Pancreas (tissue), 10 donors: ENCODE data around the gene AGFG1. TPM values are rescaled to one million over a fixed set of nuclear protein-coding genes. Genes with fewer than 3 reads are reported as not detected.

Source experiments
- ATAC-seq, 4 donors: fragments of 200-7000 bp; cut with Tn5 transposase; one replicate each; pipeline versions ENCODE4 v1.8.0 to v1.9.1; 2020; ENCODE audit warnings: mild to moderate bottlenecking in 4 of 4, moderate library complexity in 4 of 4
- DNase-seq, 6 donors: peaks; one replicate each; pipeline ENCODE4 v3.0.0-alpha.2; 2020
- FAIRE-seq: peaks from 2 replicates; lab custom pipeline; 2012; peaks lifted over from hg19 to GRCh38; lab: Jason Lieb, UNC
- H3K27ac ChIP-seq, 4 donors: fragments of 200-600 bp; sonication (generic); 1 replicate in 3 of 4; 2 replicates in 1 of 4; pipeline versions ENCODE4 v1.5.0 to v1.8.0; 2020
- H3K27me3 ChIP-seq, 4 donors: fragments of 200-600 bp; one replicate each; pipeline ENCODE4 v1.8.0; 2021
- H3K36me3 ChIP-seq, 3 donors: fragments of 200-600 bp; sonication (generic) in 1 of 3; one replicate each; pipeline versions ENCODE4 v1.5.0 to v1.8.0; 2020 to 2021
- H3K4me1 ChIP-seq, 3 donors: fragments of 200-600 bp; one replicate each; pipeline ENCODE4 v1.8.0; 2021
- H3K4me3 ChIP-seq, 4 donors: fragments of 200-600 bp; sonication (generic) in 2 of 4; one replicate each; pipeline versions ENCODE4 v1.5.0 to v1.8.0; 2020 to 2021
- H3K9me3 ChIP-seq, 4 donors: fragments of 200-600 bp; one replicate each; pipeline ENCODE4 v1.8.0; 2021
- WGBS, 2 donors: extraction: QIAGEN DNeasy Blood & Tissue Kit; methylation state at CpG; one replicate each; pipeline ENCODE4 v1.1.7; 2013; 5-methylcytosine and 5-hydroxymethylcytosine counted together
- intact Hi-C, 3 donors: fragments of 100-400 bp; cut with DNase I; formaldehyde crosslinking; loops; one replicate each; pipeline versions ENCODE4 v1.11.1 to v1.14.2; 2022
- polyA plus RNA-seq, 2 donors: library from polyadenylated mRNA; stranded (reverse); fragments of 200-250 nt; gene quantifications; one replicate each; pipeline ENCODE4 v1.2.3, GENCODE V29; 2013
- total RNA-seq, 6 donors: library from RNA; stranded (reverse); fragmentation: NEBNext Ultra II Directional in 4 of 6; extraction: Animal tissue kit (Norgen Biotek cat#: 25700) in 4 of 6; gene quantifications; one replicate each; pipeline versions ENCODE4 v1.2.1 to v1.2.4, GENCODE V29; 2021 to 2023
- TF ChIP-seq, protein P1 (sequence below), 4 donors: fragments of 200-600 bp; sonication (generic) in 3 of 4; IDR thresholded peaks; one replicate each; pipeline versions ENCODE4 v1.5.0 to v1.8.0; 2021; ENCODE audit warnings: antibody characterized with exemption in 4 of 4
- donor health status: healthy with polysubstance abuse.
- donor health status: DM: no; HTN: no; CAD: no; lungs with moderate emphysema.
- donor health status: DM: no; HTN: no; CAD: no.
- donor health status: control.
- donor health status: control.
- donor health status: Bipolar disorder and iron deficiency.
- donor health status: DM: yes; HTN: yes; CAD: no.
- donor health status: DM: no; HTN: no; CAD: no.
- donor health status: DM: no; HTN: no; CAD: no.
- donor health status: DM: yes; HTN: yes; CAD: no.

Gene AGFG1
- total and polyA plus RNA-seq, 8 donors, result 9.0 to 39.7 (median 25.9) TPM

DNA sequence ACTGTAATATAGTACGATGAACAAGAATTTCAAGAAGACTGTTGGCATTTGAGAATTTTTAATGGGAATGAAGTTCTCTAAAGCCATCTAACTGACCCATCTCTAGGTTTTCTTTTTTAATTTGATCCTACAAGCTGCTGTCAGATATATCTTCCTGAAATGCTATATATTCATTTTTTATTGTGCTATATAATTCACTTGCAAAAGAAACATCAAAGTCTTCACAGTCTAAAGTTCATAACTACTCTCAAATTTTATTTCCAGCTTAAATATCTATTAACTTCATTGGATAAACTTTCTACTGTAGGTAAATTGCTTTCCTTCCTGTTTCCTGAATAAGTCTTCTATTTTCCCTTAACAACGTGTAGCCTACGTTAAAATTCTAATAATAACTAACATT is 130.4 kb downstream of the AGFG1 start:
- no peak for ATAC-seq
- H3K36me3 ChIP-seq, result no peaks in the 10 kb centered on the region
- no peaks in the 10 kb centered on the region for H3K4me1 ChIP-seq
- TF ChIP-seq, protein P1, sequence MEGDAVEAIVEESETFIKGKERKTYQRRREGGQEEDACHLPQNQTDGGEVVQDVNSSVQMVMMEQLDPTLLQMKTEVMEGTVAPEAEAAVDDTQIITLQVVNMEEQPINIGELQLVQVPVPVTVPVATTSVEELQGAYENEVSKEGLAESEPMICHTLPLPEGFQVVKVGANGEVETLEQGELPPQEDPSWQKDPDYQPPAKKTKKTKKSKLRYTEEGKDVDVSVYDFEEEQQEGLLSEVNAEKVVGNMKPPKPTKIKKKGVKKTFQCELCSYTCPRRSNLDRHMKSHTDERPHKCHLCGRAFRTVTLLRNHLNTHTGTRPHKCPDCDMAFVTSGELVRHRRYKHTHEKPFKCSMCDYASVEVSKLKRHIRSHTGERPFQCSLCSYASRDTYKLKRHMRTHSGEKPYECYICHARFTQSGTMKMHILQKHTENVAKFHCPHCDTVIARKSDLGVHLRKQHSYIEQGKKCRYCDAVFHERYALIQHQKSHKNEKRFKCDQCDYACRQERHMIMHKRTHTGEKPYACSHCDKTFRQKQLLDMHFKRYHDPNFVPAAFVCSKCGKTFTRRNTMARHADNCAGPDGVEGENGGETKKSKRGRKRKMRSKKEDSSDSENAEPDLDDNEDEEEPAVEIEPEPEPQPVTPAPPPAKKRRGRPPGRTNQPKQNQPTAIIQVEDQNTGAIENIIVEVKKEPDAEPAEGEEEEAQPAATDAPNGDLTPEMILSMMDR (IDR thresholded peaks at IDR 0.05), result no peak
- no peak overlapping the region for H3K4me3 ChIP-seq
- no peaks in the 10 kb centered on the region for H3K9me3 ChIP-seq
- no peak for DNase-seq
- 64 to 80% methylated on average over 3 of the region's 3 CpGs for WGBS, 2 donors
- H3K27ac ChIP-seq, result no peak overlapping the region
- FAIRE-seq, result no peak
- intact Hi-C loops, result no loop called here
- H3K27me3 ChIP-seq, result no peaks in the 10 kb centered on the region

DNA sequence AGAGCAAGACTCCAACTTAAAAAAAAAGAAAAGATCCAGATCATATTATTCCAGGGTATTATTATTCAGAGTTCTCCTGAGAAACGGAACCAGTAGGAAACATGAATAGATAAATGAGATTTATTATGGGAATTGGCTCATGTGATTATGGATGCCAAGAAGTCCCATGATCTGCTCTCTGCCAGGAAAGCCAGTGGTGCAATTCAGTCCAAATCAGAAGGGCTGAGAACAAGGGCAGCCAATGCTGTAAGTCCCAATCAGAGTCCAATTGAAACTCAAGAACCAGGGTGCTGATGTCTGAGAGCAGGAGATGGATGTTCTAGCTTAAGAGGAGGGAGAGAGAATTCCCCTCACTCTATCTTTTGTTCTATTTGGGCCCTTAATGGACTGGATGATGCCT is 134.5 kb downstream of the AGFG1 start:
- H3K4me1 ChIP-seq, result no peaks in the 10 kb centered on the region
- peak in 1 of 4 donors; percentile 25 for ATAC-seq
- H3K4me3 ChIP-seq, result no peak overlapping the region
- no peak for FAIRE-seq
- H3K27ac ChIP-seq, result no peak overlapping the region
- WGBS, 2 donors, result 76 to 90% methylated on average over 1 of the region's 1 CpG
- intact Hi-C loops, result no loop called here
- no peak for DNase-seq
- H3K27me3 ChIP-seq, result no peaks in the 10 kb centered on the region
- H3K36me3 ChIP-seq, result no peaks in the 10 kb centered on the region
- TF ChIP-seq, protein P1 (IDR thresholded peaks at IDR 0.05), result no peak
- H3K9me3 ChIP-seq, result no peaks in the 10 kb centered on the region

DNA sequence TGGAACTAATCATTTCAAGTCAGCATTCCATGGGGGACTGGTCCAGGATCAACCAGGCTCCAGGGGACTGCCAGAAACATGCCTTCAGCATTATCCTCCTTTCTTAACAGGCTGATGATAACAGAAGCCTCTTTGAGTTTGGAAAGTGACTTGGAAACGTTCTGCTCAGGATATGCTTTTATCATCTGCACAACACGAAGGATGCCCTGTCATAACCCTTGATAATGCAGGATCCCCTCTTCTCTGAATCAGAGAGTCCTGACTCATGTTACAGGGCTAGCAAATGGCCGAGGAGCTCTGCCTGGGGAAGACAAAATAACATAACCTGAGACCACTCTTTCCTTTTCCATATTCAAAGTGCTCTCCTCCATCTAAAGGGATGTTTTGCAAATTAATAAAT is 136.0 kb downstream of the AGFG1 start:
- H3K9me3 ChIP-seq, result no peaks in the 10 kb centered on the region
- H3K27ac ChIP-seq, result no peak overlapping the region
- no peaks in the 10 kb centered on the region for H3K27me3 ChIP-seq
- WGBS, 2 donors, result 49 to 54% methylated on average over 3 of the region's 3 CpGs
- ATAC-seq (no peak), FAIRE-seq (no peak), DNase-seq (no peak)
- intact Hi-C loops, result no loop called here
- H3K4me3 ChIP-seq, result no peak overlapping the region
- no peaks in the 10 kb centered on the region for H3K36me3 ChIP-seq
- no peaks in the 10 kb centered on the region for H3K4me1 ChIP-seq
- TF ChIP-seq, protein P1 (IDR thresholded peaks at IDR 0.05), result no peak

DNA sequence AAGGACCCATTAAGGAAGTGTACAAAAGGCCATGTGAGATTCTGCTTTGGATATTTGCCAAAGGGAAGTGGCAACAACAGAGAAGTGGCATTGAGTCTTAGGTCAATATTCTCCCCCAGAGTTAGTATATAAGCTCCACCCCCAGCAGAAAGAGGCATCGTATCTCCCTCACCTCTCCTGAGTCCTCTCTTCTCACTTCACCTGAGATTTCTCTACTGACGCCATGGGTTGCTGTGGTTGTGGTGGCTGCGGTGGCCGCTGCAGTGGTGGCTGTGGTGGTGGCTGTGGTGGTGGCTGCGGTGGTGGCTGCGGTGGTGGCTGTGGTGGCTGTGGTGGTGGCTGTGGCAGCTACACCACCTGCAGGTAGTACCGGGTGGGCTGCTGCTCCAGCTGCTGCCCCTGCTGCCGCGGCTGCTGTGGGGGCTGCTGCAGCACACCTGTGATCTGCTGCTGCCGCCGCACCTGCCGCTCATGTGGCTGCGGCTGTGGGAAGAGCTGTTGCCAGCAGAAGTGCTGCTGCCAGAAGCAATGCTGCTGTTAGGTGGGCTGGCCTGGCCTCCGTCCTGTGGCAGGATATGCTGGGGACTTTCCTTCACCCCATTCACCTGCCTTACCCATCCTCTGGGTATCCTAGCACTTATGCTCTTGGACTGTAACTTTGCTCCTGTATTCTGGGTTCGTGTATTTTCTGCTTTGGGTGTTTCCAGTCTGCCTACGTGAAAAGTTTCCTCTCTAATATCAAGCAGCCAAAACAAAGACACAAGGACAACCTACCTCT is 136.8 kb downstream of the AGFG1 start:
- no peak overlapping the region for H3K27ac ChIP-seq
- WGBS, 2 donors, result 62 to 71% methylated on average over 13 to 16 of the region's 16 CpGs
- H3K36me3 ChIP-seq, result no peaks in the 10 kb centered on the region
- ATAC-seq (peak in 2 of 4 donors; percentile 60 to 69), FAIRE-seq (no peak), DNase-seq (no peak)
- no peak overlapping the region for H3K4me3 ChIP-seq
- H3K9me3 ChIP-seq, result no peaks in the 10 kb centered on the region
- no peaks in the 10 kb centered on the region for H3K27me3 ChIP-seq
- TF ChIP-seq, protein P1 (IDR thresholded peaks at IDR 0.05), result no peak
- intact Hi-C loops, result no loop called here
- H3K4me1 ChIP-seq, result no peaks in the 10 kb centered on the region

DNA sequence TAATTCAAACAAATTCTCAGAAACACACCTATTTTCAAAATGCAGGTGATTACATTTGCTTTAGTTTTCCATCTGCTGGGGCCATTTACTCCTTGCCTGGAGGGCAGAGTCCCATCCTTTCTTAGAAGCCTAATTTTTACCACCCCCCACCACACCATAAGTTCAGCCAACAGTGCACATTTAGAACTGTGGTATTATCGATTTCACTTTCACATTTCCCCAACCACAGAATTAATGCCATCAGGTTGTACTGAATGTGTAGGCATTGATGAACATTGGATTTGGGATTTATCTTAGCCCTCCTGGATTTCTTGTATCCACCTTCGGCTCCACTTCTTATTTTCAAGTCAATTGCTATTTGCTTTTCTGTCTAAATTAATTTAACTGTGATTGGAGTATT is 138.2 kb downstream of the AGFG1 start:
- 81 to 85% methylated on average over 2 of the region's 2 CpGs for WGBS, 2 donors
- no peak overlapping the region for H3K4me3 ChIP-seq
- no peaks in the 10 kb centered on the region for H3K4me1 ChIP-seq
- H3K36me3 ChIP-seq, result no peaks in the 10 kb centered on the region
- no peak for ATAC-seq
- TF ChIP-seq, protein P1 (IDR thresholded peaks at IDR 0.05), result no peak
- no peaks in the 10 kb centered on the region for H3K27me3 ChIP-seq
- no peak for FAIRE-seq
- intact Hi-C loops, result no loop called here
- no peak overlapping the region for H3K27ac ChIP-seq
- H3K9me3 ChIP-seq, result no peaks in the 10 kb centered on the region
- no peak for DNase-seq
